ENCODE measurements around the gene HOGA1. TPM values are rescaled to one million over a fixed set of nuclear protein-coding genes. Genes with fewer than 3 reads are reported as not detected.
"Not testable (repeated sequence)": the region's sequence is repeated elsewhere in the genome, so short reads cannot be mapped to it uniquely, and the experiment has no call there.

Gene HOGA1
- total RNA-seq, 4 donors from 2014 or later = 0.40 TPM; not detected in 3

- TF ChIP-seq, protein P1, sequence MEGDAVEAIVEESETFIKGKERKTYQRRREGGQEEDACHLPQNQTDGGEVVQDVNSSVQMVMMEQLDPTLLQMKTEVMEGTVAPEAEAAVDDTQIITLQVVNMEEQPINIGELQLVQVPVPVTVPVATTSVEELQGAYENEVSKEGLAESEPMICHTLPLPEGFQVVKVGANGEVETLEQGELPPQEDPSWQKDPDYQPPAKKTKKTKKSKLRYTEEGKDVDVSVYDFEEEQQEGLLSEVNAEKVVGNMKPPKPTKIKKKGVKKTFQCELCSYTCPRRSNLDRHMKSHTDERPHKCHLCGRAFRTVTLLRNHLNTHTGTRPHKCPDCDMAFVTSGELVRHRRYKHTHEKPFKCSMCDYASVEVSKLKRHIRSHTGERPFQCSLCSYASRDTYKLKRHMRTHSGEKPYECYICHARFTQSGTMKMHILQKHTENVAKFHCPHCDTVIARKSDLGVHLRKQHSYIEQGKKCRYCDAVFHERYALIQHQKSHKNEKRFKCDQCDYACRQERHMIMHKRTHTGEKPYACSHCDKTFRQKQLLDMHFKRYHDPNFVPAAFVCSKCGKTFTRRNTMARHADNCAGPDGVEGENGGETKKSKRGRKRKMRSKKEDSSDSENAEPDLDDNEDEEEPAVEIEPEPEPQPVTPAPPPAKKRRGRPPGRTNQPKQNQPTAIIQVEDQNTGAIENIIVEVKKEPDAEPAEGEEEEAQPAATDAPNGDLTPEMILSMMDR (IDR thresholded peaks at IDR 0.05) = no peak
- TF ChIP-seq POLR2A (IDR thresholded peaks at IDR 0.05) = peak; percentile 66 to 83
- H3K9me3 ChIP-seq = no peaks in the 10 kb centered on the region
- peak within 1 kb of the TSS; percentile 79 to 97 (median 93) for H3K4me3 ChIP-seq
- H3K4me1 ChIP-seq = peaks cover 0 to 14% (median 0%) of the 10 kb centered on the region in 4 donors
- peak within 1 kb of the TSS; percentile 83 to 93 (median 88) for H3K27ac ChIP-seq
- H3K27me3 ChIP-seq = no peaks in the 10 kb centered on the region
- peaks cover 0 to 13% (median 0%) of the 10 kb centered on the region in 3 donors for H3K36me3 ChIP-seq
- peak; percentile 99 to 100 (median 99) for DNase-seq
Measured at GRCh38 chr10:97640174-97640867, 56.1 kb downstream of the HOGA1 start, which contains the start of gene PI4K2A. PI4K2A (plus strand) TSS chr10:97640671; CDS start chr10:97640743, 72 bp downstream.

DNA sequence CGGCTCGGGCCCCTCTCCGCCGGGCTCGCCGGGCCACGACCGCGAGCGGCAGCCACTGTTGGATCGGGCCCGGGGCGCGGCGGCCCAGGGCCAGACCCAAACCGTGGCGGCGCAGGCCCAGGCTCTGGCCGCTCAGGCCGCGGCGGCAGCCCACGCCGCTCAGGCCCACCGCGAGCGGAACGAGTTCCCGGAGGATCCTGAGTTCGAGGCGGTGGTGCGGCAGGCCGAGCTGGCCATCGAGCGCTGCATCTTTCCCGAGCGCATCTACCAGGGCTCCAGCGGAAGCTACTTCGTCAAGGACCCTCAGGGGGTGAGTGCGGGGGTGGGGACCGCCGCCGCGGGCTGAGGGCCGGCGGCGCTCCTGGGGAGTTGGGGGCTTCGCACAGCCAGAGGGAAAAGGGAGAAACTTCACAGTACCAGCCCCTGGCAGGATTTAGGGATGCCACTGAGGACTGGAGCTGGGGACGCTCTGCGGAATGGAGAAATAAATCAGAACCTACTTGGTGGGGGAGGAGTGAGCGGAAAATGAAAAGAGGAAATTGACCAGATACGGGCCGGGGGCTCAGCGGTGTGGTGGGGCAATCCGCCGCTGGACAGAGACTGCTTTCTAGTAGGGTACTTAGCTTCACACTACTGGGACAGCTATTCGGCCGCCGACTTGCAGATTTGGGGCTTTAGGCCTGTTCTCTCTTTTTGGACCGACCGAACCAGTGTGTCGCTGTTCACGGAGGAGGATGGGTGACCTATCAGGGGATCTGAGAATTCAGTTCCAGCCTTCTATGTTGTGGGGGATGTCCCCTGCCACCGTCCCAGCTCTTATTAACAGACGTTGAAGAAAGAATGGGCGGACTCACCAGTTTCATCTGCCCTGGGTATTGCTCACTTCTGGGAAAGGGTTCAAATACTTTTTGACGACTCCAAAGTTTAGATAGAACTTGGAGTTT, 57.0 kb downstream of the HOGA1 start:
- peaks cover 0 to 14% (median 0%) of the 10 kb centered on the region in 4 donors for H3K4me1 ChIP-seq
- no peaks in the 10 kb centered on the region for H3K27me3 ChIP-seq
- H3K4me3 ChIP-seq = peak overlapping the region; percentile 79 to 97 (median 93)
- peak in 2 of 3 donors; percentile 32 to 63 for DNase-seq
- TF ChIP-seq, protein P1 (IDR thresholded peaks at IDR 0.05) = no peak
- TF ChIP-seq POLR2A (IDR thresholded peaks at IDR 0.05) = no peak
- peaks cover 0 to 13% (median 0%) of the 10 kb centered on the region in 3 donors for H3K36me3 ChIP-seq
- no peaks in the 10 kb centered on the region for H3K9me3 ChIP-seq
- peak overlapping the region; percentile 83 to 93 (median 88) for H3K27ac ChIP-seq

- not testable (repeated sequence) for H3K27ac ChIP-seq, DNase-seq
Measured at GRCh38 chr10:97642471-97643159, 58.4 kb downstream of the HOGA1 start.

GRCh38 chr10:97643441-97643985, 59.3 kb downstream of the HOGA1 start:
- Histone ChIP-seq H3K9me3 (no peaks in the 10 kb centered on the region), H3K36me3 (peaks cover 0 to 13% (median 0%) of the 10 kb centered on the region in 3 donors), H3K4me1 (peaks cover 0 to 14% (median under 1%) of the 10 kb centered on the region in 4 donors), H3K27ac (no peak overlapping the region), H3K27me3 (no peaks in the 10 kb centered on the region), H3K4me3 (no peak overlapping the region)
- no peak for DNase-seq
- TF ChIP-seq POLR2A (IDR thresholded peaks at IDR 0.05) = no peak
- TF ChIP-seq, protein P1 (IDR thresholded peaks at IDR 0.05) = no peak

More at GRCh38 chr10:97642471-97643159, 58.4 kb downstream of the HOGA1 start:
- Histone ChIP-seq H3K4me1 (peaks cover 0 to 14% (median 0%) of the 10 kb centered on the region in 4 donors), H3K36me3 (peaks cover 0 to 13% (median 0%) of the 10 kb centered on the region in 3 donors)
- H3K9me3 ChIP-seq, H3K27me3 ChIP-seq, H3K4me3 ChIP-seq: not testable (repeated sequence)

DNA sequence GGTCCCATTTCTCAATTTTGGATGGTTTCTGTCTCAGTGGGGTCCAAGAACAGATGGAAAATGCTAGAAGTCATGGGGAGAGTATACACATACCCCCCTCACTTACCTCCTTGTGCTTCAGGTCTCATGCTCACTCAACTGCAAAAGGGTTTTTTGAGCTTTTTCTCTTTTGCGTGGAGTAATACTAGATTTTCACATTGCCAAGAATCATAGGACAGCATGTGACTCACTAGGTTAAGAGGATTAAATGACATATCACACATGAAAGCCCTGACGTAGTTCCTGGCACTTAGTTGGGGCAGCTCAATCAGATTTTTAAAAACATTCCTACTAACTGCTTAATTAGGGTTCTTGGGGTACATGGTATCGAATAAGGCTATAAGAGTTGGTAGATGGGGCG, 60.7 kb downstream of the HOGA1 start:
- H3K4me3 ChIP-seq = no peak overlapping the region
- DNase-seq = no peak
- H3K27me3 ChIP-seq = no peaks in the 10 kb centered on the region
- no peaks in the 10 kb centered on the region for H3K9me3 ChIP-seq
- TF ChIP-seq POLR2A (IDR thresholded peaks at IDR 0.05) = no peak
- TF ChIP-seq, protein P1 (IDR thresholded peaks at IDR 0.05) = no peak
- H3K27ac ChIP-seq = no peak overlapping the region
- peaks cover 0 to 14% (median 2%) of the 10 kb centered on the region in 4 donors for H3K4me1 ChIP-seq
- H3K36me3 ChIP-seq = peaks cover 0 to 13% (median 0%) of the 10 kb centered on the region in 3 donors

Measured in Peyer's patch (tissue), 4 donors.